Measurements from ENCODE around the gene ZBTB3.

Gene ZBTB3

GRCh38 chr11:62753736-62754603 lies at the start of gene ZBTB3:
ZBTB3 (minus strand) TSS chr11:62754160; CDS start chr11:62753664, 496 bp downstream.
- POLR2A ChIA-PET (ENCODE audit: low non-redundant PET): interaction anchor here (0.5 to 1.5 kb wide), 13 partner anchors 8 to 1456 kb away, joined by 3 to 11 read pairs (median 4); partner anchors contain the start of genes C11orf98, CSKMT, HNRNPUL2 and LBHD1
- DNase-seq (ENCODE audit: low spot score): peak; percentile 98
- TF ChIP-seq CTCF (conservative IDR thresholded peaks at IDR 0.05; ENCODE audit: low read depth): no peak
- peak within 1 kb of the TSS; percentile 86 for H3K27ac ChIP-seq
- CTCF ChIA-PET: interaction anchor here (0.6 to 1.3 kb wide), 5 partner anchors 17 to 1297 kb away, joined by 3 to 6 read pairs (median 4); partner anchors contain the start of gene TAF6L

GRCh38 chr11:62801071-62801470 lies 47.1 kb upstream of the ZBTB3 start:
- POLR2A ChIA-PET (ENCODE audit: low non-redundant PET): no interaction called here

GRCh38 chr11:62799486-62799885 lies 45.5 kb upstream of the ZBTB3 start:
- no peak for DNase-seq (ENCODE audit: low spot score)
- no peak for TF ChIP-seq CTCF (conservative IDR thresholded peaks at IDR 0.05; ENCODE audit: low read depth)
- peak overlapping the region; percentile 36 for H3K27ac ChIP-seq
- POLR2A ChIA-PET (ENCODE audit: low non-redundant PET): no interaction called here
- CTCF ChIA-PET: interaction anchor here (0.7 to 1.1 kb wide), 2 partner anchors 13 to 82 kb away, joined by 3 to 5 read pairs; partner anchors contain the start of gene SLC3A2

More at GRCh38 chr11:62801071-62801470, 47.1 kb upstream of the ZBTB3 start:
- CTCF ChIA-PET: no interaction called here
- no peak overlapping the region for H3K27ac ChIP-seq
- TF ChIP-seq CTCF (conservative IDR thresholded peaks at IDR 0.05; ENCODE audit: low read depth): no peak
- DNase-seq (ENCODE audit: low spot score): no peak

GRCh38 chr11:62796281-62796680 lies 42.3 kb upstream of the ZBTB3 start:
- ChIA-PET CTCF (no interaction called here), POLR2A (ENCODE audit: low non-redundant PET) (no interaction called here)
- no peak for TF ChIP-seq CTCF (conservative IDR thresholded peaks at IDR 0.05; ENCODE audit: low read depth)
- no peak for DNase-seq (ENCODE audit: low spot score)
- H3K27ac ChIP-seq: peak overlapping the region; percentile 18

GRCh38 chr11:62794201-62794775 lies 40.3 kb upstream of the ZBTB3 start:
- ChIA-PET POLR2A (ENCODE audit: low non-redundant PET) (no interaction called here), CTCF (interaction anchor here (1.5 kb wide), 1 partner anchor 8 kb away, joined by 5 read pairs; no protein-coding TSS in a partner anchor)
- peak overlapping the region; percentile 28; the same call in 1 of the 2 replicates for H3K27ac ChIP-seq

More at GRCh38 chr11:62794201-62794775, 40.3 kb upstream of the ZBTB3 start:
- DNase-seq (ENCODE audit: low spot score): no peak
- no peak for TF ChIP-seq CTCF (conservative IDR thresholded peaks at IDR 0.05; ENCODE audit: low read depth)
